GM18507 (cell line): ENCODE data around the gene PTPRF.
A peak's percentile ranks its signal among the peaks of the same experiment; 100 is the strongest.

Experiments
- DNase-seq: peaks from one replicate; pipeline ENCODE4 v3.0.0; 2011; ENCODE audit warnings: low read depth; ENCODE audit not compliant: insufficient read length; ENCODE audit errors: extremely low spot score
- FAIRE-seq: peaks from 2 replicates; lab custom pipeline; 2011; peaks lifted over from hg19 to GRCh38; lab: Jason Lieb, UNC

Gene PTPRF

DNA sequence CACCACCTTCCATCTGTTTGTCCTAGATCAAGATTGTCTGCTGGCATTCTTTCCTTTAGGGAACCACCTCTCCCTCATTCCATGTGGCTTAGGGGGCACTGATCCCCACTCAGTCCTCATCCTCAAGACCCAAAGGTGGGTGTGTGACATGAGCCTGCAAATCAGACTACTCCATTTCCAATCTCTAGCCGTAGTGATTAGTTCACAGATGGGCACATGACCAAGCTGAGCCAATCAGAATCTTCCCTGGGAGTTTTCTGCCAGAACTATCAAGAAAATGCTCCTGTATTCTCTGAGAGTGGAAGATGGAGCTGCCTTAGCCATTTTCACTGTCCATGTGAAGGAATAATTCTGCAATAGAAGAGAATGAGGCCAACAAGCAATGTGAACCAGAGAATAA, 19.3 kb upstream of the PTPRF start:
- DNase-seq (no peak), FAIRE-seq (no peak)

DNA sequence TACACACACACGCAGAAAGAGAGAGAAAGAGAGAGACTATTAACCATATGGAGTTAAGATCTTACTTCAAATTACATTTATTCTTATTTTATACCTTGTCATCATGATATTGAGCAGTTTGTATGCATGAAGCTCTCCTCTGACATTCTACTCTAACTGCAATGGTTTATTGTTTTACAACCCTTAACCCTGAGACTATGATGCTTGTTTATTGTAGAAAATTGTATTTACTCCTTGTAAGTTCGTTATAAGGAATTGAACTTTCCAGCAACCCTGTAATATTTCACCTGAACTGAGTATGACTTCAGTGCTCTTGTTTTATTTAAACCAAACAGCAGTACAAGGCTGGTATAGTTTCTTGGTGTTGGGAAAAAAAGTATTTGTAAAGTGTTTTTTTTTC, 18.6 kb upstream of the PTPRF start:
- FAIRE-seq (no peak), DNase-seq (no peak)

DNA sequence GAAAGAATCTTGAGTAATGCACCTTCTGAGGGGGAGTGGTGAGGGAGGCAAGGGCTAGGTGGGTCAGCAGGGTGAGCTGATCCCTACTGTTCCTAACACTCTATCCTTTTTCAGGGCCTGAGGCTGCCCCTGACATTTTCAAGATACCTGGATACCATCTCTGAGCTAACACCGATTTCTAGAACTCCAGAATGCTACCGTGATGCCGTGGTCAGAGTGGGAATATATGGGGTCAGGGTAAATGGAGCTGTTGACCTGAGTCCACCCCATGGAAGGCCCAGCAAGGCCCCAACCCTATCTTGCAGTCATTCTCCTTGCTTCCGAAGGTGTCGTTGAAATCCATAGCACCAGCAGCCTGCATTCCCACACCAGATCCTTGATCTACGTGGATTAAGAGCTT, 18.0 kb upstream of the PTPRF start:
- DNase-seq (no peak), FAIRE-seq (no peak)

DNA sequence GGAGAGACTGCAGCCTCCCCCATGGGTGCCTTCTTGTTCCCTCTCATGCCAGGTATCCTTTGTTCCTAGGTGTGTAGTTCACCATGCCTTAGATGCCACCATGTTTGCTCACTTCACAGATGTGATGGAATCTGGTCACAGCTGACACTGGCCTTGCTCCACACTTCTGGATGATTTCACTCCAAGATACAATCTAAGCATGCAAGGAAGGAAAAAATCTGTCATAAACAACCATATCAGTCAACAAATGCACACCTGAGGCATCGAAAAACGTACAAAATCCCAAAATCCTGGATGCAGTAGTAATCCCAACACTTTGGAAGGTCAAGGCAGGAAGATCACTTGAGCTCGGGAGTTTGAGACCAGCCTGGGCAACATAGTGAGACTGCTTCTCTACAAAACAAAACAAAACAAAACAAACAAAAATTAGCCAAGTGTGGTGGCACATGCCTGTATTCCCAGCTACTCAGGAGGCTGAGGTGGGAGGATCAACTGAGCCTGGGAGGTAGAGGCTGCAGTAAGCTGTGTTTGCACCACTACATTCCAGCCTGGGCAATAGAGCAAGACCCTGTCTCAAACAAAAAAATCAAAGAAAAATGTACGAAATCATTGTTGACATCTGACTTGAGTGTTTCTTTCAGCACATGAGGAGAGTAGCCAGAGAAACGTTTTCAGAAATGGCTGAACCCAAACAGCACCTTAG, 17.1 kb upstream of the PTPRF start:
- no peak for FAIRE-seq
- no peak for DNase-seq

DNA sequence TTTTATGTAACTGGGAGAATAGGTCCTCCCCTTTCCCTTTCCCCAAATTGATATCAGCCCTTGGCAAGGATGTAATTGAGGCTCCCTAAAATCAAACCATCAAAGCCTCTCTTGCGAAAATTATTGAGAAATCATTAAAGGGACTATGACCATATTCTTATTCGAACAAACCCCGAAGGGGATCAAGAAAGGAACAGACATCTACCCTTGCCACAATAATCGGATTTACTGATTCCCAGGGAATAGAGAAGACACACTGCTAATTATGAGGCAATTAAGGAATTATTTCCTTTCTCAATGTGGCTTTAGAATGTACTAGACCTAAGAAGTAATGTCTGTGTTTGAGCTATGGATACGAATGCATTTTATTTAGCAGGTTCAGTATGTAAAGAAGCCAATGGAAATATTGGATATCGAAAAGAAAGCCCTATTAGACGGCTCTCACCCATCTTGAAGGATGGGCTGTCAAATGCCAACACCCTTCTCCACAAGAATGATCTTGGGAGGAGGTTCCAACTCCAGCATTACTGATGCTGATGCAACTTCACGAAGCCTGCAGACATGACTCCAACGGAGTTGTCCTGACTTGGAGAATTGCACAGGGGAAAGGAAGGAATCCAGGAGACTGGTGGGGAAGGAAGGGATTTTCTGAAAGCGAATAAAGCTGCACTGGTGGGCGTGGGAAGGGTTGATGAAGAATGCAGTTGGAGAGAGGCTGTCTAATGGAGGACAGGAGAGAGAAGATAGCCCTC, 11.6 kb upstream of the PTPRF start:
- FAIRE-seq, result no peak
- no peak for DNase-seq

DNA sequence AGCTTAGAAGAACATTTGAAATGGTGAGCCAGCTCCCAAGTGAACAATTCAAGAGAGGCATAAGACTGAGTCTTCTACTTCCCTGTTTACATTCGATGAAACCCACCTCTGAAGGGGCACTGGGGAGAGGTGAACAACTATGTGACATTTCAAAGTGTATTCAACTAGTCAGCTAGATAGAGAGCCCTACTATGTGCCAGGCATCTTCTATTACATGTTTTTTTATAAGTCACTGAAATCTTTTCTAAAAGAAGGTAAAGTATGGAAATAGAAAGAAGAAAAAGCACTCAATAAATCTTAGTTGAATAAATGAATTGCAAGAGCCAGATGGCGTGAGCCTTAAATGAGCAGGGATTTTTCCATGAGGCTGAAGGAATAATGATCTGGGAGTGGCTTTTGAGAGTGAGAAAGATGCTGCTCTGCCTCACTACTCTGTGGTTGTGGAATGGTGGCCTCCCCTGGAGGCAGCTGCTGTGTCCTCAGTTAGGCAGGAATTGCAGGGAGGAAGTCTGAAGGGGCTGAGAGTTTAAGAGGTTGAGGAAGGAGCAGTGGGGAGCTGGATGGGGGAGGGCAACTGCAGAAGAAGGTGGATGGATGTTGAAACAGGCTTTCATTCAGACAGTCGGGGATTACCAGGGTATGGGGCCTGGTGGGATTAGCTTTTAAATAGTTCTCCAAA, 10.4 kb upstream of the PTPRF start:
- FAIRE-seq, result no peak
- no peak for DNase-seq

DNA sequence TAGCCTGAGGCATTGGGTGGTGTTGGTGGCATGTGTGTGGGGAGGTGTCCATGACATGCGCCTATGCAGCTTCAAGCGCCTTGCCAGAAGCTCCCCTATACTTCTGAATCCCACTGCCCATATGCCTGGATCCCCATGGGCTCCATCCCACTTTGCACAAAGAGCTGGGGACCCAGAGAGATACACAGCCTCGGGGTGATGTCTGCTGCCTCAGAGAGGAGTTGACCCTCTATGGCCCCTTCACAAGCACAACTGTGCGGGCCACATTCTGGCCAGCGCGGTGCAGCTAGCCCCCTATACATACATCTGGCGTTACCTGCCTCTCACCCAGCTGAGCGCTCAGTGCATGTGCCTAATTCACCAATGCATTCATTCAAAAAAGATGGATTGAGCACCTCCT, 9.6 kb upstream of the PTPRF start:
- no peak for FAIRE-seq
- no peak for DNase-seq

DNA sequence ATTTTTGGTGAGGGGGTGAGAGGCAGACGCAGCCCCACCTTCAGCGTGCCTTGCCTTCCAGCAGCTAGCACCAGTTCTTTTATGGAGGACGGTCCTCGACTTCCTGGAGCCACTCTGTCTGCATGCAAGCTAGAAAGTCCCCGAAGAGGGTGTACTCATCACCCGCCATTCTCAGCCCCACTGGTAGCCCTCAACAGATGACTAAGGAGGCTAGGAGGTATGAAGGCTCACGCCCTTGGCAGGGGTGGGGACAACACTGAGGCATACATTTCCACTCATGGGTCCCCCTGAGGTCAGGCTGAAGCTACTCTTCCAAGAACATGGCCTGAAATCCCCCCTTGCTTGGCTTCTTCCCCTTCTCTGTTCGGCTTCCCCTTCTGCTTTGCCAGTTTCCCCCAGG, 8.9 kb upstream of the PTPRF start:
- DNase-seq (no peak), FAIRE-seq (no peak)

DNA sequence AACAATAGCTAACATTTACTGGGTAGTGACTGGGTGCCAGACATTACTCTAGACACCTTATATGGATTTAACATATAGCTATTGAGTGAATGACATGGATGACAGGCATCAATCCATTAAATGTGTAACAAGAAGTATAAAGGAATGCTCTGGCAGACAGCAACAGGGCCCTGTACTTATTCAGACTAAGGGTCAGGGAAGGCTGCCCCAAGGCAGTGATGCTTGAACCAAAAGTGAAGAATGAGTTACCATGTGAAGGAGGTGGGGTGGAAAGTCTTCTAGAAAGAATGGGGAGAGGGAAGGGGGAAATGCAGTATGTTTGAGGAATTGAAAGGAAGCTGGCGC, 8.3 kb upstream of the PTPRF start:
- FAIRE-seq, result no peak
- DNase-seq, result no peak

DNA sequence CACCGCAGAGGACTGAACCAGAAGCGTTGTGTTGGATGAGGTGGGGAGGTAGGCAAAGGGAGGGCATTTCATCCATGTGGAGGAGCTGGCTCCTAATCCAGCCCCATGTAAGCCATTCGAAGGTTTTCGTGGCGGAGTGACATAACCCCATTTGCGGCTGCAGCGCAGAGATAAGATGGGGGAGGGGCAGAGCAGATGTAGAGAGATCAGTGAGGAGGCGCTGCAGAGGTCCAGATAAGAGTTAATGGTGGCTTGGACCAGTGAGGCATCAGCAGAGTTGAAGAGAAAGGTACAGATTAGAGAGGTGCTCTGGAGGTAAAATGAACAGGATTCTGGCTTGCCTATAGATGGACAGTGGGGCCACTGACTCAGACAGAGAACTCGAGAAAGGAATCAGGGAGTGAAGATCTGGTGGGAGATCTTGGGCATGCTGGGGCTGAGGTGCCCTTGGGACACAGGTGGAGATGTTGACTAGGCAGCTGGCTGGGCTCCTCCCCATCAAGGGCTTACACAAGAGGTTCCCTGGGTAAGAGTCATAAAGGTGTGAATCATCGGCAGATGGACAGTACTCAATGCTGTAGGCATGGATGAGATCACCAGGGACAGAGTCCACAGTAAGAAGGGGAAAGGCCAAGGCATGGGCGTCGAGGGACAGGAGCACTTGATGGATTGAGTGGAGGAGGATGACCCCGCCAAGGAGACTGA, 7.8 kb upstream of the PTPRF start:
- DNase-seq, result no peak
- FAIRE-seq, result no peak

DNA sequence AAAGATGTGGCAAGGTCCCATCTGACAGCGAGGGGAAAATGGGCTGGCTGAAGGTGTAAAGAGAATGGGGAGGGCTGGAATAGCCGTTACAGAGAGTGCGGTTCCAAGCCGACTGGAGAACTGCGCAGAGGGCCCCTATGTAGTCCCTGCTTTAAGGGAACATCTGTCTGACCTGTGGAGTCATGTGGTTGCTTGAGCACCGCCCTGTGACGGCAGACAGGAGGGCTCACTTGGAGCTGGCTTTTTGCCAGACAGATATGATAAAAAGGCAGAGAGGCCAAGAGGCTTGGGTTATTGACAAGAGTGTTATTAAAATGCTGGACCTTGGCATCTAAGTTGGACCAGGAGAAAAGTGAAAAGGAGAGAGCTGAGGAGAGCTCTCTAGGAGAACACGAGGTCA, 5.9 kb upstream of the PTPRF start:
- FAIRE-seq (no peak), DNase-seq (no peak)

DNA sequence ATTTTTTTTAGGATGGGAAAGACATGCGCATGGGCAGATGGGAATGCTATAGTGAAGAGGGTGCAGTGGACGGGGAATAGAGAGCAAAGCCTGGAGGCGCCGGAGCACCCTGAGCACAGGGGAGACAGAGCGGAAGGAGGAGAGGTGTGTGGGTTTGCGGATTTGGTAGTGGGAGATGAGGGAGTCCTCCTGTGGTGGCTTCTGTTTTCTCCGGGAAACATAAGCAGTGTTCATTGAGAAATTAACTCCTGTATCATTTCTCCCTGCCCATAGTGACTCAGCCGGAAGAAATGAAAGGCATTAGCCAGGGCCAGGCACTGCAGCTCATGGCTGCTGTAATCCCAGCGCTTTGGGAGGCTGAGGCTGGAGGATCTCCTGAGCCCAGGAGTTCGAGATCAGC, 4.7 kb upstream of the PTPRF start:
- FAIRE-seq, result no peak
- DNase-seq, result no peak

DNA sequence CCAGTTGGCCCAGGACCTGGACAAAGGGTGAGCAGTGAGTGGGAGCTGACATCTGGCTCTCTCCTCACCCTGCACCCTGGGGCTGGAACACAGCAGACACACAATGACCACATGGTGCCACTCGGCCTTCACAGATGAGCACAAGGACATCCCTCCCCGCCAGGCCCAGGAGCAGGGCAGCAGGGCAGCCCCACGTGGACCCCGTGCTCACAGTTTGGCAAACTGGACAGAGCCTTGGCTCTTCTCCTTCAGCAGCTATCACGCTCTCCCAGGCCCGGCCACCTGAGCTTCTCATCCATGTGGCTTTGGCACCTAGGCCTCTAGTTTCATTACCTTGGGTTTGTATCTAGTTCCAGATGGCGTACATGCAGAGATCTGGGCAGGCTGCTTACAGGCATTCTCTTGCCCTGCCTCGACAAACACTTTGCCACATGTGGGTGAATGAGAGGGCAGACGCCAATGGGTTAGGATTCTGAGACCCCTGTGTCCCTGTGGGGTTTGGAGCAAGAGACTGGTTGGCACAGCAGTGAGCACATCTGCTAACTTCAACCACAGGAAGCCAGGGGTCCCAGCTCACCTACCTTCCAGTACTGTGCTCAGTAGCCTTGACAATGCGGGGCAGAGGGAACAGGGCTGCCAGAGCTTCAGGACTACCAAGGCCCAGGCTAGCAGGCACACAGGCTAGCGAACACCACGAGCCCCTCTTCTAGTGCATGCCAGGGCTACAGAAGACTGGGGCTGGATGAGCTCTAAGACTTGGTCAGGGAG, 3.4 kb upstream of the PTPRF start:
- DNase-seq (no peak), FAIRE-seq (no peak)

DNA sequence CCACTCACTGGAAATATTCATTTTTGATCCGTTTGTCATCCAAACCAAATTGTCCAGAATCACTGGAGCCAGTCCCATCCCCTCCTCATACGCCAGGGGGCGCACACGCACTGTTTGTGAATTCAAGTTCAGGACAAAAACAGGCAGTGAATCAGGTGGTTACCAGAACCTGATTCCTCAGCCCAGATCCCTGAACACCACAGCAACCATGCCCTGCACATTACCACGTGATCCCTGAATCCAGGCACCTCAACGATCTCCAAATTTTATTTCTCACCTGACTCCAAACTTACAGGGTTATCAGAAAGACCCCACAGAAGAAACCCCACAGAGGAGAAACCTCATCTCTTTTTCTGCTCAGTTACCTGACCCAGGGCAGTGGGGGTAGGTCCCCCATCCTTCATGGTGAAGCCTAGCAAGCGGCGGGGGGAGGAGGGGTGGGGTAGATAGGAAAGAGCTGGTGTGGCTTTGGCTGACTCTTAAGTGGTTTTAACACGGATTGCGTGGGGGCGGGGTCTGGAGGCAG, 1.4 kb upstream of the PTPRF start:
- peak; percentile 65 for DNase-seq
- peak; percentile 93 for FAIRE-seq

DNA sequence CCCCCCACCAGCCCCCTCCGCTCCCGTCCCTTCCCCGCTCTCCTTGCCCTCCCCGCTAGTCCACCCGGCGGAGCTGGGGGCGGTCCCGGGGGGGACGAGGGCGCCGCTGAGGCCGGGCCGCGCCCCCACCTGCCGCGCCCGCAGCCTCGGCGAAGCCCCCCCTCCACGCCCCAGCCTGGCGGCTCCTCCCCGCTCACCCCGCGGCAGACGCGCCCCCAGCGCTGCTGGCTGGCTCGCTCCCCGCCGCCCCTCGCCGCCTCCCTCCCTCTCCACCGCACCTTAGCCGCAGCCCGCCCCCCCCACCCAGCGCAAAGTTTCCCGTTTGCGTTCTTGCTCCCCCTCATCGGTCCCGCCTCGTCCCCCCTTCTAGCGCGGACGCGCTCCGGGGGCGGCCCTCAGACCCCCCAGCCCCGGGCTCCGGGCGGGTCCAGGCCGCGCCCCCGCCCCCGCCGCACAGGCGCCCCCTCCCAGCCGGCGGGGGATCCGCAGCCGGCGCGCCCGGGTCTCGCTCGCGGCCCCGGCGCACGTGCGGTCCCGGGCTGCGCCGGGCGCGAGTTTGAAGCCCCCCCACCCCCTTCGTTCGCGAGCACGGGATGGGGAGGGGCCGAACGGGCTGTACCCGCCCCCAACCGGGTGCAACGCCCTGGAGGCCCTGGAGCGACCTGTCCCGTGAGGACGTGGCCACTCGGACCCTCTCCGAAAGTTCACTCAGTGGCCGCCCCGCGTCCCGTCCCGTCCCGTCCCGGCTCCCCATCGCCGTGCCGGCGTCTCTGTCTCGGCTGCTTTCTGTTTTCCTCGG, 623 bp downstream of the PTPRF start:
- FAIRE-seq, result no peak
- no peak for DNase-seq

DNA sequence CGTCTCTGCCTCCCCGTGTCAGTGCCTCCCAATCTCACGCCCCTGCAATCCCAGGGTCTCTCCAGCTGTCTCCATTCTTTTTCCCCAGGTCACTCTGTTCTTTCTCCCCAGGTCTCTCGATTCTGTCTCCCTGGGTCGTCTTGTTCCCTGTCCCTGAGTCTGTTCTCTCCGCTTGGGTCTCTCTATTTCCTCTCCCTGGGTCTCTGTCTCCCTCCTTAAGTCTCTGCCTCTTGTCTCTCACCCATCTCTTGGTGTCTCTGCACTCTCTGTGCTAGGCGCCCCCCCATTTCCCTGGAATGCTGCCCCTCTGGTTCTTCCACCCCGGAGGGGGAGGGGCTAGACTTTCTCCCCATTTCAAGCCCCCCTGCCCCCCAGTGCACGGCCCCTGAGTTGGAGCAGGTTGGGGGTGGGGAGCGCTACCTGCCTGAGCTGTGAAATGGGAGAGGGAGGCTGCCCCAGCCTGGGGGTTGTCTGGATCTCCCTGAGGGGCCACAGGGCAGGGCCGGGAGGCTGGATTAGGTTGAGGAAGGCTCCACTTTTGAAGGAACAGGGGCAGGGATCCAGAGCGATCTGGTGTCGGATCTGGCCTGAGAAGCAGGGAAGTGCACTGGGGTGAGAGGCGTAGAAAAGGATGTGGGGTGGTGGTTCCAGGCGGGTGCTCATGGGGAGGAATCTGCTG, 1.4 kb downstream of the PTPRF start:
- FAIRE-seq, result no peak
- no peak for DNase-seq

DNA sequence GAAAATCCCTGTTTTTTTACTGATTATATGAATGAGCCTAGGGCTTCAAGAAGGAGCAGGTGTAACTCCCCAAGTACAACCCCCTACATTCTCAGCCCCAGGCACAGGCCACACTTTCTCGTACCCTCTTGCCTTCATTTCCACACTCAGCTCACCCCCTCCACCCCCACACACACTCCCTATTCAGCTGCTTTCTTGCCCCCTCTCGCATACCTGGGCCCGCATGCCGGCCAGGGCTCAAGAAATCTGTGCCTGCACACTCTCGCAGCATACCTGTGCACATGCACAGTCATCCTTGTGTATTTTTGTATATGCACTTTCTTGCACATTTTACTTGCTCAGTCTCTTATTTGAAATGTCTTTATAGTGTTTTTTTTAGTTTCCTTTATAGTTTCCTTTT, 2.0 kb downstream of the PTPRF start:
- no peak for DNase-seq
- FAIRE-seq, result no peak

DNA sequence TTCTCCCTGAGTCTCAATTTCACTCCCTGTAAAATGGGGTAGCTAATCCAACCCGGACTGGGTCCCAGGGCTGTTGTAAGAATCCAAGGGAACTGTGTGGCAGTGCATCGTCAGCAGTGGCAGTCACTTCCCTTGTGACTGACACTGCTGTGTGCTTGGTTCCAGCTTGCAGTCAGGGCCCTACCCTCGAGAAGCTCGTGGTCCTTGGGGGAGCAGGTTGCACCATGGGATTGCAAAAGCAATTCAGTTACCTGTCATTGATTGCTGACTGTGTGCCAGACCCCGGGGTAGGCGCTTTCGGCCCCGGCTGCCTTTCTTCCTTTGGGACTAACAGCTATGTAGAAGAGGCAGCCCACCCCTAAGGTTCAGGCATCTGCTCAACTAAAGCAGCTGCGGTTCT, 2.9 kb downstream of the PTPRF start:
- FAIRE-seq, result no peak
- DNase-seq, result no peak
